Measurements from ENCODE around the gene SLC37A1.

Gene SLC37A1

GRCh38 chr21:42480736-42481135 is 32.9 kb upstream of the SLC37A1 start:
- DNase-seq: no peak

DNA sequence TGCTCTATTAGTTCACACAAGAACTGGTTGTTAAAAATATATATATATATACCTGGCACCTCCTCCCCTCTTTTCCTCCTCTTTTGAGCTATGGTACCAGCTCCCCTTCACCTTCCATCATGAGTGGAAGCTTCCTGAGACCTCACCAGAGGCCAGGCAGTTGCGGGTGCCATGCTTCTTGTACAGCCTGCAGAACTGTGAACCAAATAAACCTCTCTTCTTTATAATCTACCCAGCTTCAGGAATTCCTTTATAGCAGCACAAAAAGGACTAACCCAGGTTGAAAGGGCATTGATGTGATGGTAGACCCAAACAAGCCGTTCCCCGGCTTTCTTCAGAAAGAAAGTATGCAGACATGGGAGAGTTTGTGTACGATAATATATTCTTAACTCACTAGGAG is 32.5 kb upstream of the SLC37A1 start:
- DNase-seq: no peak

- no peak for DNase-seq
Measured at GRCh38 chr21:42484966-42485365, 28.7 kb upstream of the SLC37A1 start.

- no peak for DNase-seq
Measured at GRCh38 chr21:42486072-42486471, 27.6 kb upstream of the SLC37A1 start.

DNA sequence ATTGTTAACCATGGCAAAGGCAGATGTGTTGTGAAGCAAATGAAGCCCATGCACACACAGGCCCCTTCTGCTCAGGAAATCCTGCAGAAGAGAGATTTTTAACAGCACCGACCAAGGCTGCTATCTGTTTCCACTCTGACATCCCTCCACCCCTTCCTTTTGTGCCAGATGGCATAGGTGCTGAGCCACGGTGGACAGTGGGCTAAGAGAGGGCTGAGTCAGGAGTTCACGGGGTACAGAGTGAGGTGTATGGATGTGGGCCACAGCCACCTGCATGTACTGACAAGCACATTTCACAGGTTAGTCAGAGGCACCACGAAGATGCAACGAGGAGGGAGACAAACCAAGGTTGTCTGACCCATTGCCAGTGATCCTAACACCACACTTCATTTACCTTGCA is 27.1 kb upstream of the SLC37A1 start:
- DNase-seq: no peak

DNA sequence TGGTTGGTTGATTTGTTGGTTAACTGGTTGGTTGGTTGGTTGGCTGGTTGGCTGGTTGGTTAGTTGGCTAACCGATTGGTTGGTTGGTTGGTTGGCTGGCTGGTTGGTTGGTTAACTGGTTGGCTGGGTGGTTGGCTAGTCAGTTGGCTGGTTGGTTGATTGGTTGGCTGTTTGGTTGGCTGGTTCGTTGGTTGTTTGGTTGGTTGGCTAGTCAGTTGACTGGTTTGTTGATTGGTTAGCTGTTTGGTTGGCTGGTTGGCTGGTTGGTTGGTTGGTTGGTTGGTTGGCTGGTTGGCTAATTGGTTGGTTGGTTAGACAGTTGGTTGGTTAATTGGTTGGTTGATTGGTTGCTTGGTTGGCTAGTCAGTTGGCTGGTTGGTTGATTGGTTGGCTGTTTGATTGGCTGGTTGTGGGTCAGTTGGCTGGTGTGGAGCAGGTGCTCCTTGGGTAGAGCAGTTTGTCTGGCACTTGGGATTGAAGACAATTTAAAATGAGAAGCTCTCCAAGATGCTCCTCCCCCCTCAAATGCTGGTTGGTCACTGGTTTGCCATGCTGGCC is 24.6 kb upstream of the SLC37A1 start:
- no peak for DNase-seq

DNA sequence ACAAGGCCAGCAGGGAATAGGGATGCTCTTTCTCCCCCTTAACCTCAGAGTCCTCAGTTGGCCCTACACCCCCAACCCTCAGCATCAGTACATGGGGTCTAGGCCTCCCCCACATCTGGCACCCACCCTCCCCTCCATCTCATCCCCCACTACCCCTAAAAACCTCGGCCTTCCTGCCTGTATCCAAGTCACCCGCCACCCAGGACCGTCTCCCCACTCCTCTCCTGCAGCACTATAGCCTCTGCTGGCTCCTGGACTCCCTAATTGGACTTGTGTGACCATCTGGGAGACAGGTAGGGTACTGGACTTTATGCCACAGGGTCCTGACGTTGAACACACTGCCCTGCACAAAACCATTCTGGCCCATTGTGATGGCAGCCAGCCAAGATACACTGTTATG is 23.7 kb upstream of the SLC37A1 start:
- no peak for DNase-seq

DNA sequence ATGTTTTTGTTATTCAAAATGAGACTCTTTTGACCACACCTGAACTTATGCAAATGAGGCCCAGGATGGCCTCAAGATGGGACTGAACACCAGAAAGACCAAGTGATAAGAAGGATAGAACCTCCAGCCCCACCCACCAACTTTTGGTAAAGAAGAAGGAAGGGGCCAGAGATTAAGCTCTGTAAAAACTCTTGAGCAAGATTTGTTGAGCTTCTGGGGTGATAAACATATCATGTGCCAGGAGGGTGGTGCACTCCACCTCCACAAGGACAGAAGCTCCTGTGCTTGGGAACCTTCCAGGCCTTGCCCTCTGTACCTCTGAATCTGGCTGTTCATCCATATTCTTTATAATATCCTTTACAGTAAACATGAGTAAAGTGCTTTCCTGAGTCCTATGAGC is 22.9 kb upstream of the SLC37A1 start:
- DNase-seq: no peak

DNA sequence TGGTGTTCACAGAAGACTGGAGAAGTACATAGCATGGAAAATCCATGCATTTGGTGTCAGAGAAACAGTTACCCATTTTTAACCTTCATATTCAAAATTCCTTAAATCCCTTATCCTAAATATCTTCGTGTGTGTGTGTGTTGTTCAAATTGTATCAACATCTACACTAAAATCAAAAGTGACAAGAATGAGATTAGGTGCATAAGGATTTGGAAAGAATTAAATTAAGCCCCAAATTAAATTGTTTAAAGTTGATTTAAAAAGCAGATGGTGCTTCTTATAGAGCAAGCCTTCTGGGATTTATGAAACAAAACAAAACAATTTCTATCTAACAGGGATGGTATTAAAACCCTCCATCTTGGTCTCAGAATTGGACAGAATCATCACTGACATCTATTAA is 22.3 kb upstream of the SLC37A1 start:
- no peak for DNase-seq

DNA sequence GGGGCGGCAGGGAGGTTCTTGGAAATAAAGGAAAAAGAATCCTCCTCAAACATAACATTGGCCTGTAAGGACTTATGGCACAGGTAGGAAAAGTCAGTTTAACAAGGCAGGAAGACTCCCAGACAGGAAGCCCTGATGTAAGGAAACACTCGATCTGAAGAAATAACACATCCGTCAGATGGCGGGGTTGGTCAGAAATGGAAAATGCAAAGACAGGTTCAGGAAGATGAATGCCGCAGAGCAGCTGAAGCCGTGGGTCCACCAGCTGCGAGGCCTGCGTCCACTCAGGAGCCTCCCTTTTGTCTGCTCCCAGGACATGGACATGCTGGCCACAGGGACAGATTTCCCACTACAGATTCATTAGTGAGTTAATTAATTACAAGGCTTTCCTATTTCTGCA is 21.5 kb upstream of the SLC37A1 start:
- no peak for DNase-seq

- DNase-seq: no peak
Measured at GRCh38 chr21:42493109-42494060, 20.3 kb upstream of the SLC37A1 start.

- no peak for DNase-seq
Measured at GRCh38 chr21:42495027-42495426, 18.6 kb upstream of the SLC37A1 start.

DNA sequence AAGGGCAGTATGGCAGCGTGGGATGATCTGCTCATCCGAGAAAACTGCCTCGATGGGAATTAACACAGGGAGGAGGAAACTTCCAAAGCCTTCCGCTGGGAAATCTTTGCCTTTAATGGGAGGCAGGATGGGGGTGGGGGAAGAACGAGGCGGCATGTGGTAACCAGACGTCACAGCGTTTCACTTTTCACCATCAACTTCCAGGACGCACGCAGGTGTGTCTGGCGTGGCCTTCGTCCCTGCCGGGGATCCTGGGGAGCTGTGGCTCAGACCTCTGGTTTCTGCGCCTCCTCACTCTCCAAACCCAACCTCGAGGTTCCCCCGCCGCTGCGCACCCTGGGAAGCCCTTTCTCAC is 17.9 kb upstream of the SLC37A1 start:
- DNase-seq: peak; percentile 66

DNA sequence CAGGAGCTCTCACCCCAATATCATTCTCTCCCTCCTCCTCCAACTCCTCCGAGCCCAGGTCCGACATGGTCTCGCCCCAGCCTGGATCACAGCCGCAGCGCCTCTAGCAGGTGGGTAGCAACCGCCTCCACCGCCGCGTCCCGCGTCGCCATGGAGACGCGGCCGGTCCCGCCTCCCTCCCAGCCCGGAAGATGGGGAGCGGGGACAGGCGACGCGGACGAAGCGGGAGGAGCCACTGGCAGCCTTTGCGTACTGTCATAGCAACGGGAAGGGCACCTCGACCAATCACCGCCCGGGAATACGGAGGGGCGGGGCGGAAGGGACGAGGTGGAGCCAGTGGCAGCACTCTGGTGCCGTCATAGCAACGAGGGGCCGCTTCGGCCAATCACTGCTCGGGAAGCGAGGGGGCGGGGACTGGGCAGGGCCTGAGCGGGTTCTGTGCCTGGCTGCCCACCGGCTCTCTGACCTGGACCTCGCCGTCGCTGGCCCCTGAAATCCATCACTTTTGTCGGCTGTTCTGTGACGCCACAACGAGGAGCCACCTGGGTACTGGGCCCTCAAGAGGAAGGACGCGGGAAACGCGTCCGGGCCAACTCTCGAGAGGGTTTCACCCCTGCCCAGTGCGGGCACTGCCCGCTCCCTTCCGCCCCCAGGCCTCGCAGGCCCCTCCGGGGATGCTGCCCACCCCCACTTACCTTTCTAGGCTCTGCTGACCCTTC is 17.4 kb upstream of the SLC37A1 start, which contains the start of gene RSPH1:
TSS of gene RSPH1 (minus strand) at position 105 of the 719 bp plus-strand sequence. CDS start at position 67, 38 bp downstream.
- DNase-seq: peak; percentile 99

DNA sequence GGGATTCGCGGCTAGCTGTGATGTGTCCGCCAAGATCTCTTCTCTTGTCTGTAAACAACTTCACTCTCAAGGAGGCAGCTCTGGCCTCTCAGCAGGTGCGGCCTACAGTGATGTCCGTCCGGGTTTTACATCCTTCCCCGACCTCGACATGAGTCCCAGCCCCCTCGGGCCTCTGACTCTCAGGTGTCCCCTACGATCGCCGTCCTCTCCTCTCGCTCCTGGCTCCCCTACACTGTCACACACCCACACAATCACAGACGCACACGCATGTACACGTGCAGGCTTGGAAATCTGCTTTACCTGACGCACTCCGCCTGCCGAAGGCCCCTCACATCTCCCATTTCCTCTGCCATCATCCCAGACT is 16.8 kb upstream of the SLC37A1 start:
- no peak for DNase-seq

DNA sequence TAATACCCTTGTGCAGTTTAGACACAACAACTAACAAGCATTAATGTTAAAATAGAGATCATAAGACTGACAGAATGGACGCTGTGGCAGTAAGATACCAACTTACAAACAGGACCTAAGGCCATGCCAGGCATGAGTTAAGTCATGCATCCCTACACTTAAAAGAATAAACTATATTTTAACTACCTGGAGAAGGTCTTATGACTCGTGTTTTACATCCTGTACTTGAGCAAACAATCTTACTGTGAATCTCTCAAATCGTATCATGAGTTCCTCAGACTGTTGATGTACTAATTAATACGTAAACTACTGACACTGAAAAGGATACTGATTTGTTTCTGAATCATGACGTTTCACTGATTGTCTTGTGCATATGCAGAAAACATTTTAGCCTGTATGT is 15.6 kb upstream of the SLC37A1 start:
- DNase-seq: no peak

- no peak for DNase-seq
Measured at GRCh38 chr21:42499444-42500112, 14.1 kb upstream of the SLC37A1 start.

DNA sequence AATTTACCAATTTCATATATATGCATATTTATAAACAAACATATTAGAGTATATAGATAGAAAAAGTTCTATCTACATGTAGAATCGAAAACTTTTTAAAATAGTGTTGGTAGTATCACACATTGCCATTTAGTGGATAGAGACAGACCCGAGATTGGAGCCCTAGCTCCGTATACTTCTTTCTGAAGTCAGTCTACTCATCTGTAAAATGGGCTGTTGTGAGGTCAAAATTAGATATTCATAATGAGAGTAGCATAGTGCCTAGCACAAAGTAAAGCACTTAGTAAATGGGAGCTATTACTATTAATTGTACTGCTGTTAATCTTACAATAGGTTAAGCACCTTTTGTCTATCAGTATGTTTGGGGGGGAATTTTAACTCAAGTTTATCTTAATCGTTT is 13.4 kb upstream of the SLC37A1 start:
- no peak for DNase-seq

DNA sequence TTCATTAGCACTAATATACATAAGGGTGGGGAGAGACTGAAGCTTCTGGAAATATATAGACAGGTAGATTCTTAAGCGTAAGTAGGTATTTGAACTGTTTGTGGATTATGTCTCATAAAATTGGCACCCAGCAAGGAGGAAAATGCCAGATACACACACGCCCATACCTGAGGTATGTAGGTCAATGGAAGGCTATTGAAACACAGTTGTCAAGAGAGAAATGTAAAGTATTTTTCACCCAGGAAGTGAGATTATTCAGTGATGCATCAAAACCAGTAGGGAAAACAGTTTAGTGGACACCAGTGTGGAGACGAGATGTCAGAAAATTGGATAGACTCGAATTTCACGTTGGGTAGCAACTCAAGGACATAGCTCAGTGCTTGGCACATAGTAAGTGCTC is 12.9 kb upstream of the SLC37A1 start:
- DNase-seq: no peak

GRCh38 chr21:42503711-42504110 is 9.9 kb upstream of the SLC37A1 start:
- no peak for DNase-seq

GRCh38 chr21:42505090-42505726 is 8.4 kb upstream of the SLC37A1 start:
- DNase-seq: no peak

- no peak for DNase-seq
Measured at GRCh38 chr21:42507418-42507817, 6.2 kb upstream of the SLC37A1 start.

DNA sequence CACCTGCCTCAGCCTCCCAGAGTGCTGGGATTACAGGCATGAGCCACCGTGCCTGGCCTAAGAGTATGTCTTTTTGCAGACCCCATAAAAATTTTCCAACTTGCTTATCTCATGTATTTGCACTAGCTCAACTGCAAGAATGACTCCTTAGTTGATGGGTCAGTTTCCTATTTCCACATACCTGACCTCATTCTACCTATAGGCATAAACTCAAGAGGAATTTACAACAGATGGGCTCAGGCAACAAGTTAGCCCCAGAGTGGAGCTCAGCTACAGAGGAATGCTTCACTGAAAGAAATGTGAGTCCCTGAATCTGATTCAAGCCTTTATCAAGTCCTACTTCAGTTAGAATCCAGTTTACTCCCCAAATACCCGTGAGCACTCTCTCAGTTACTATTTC is 5.3 kb upstream of the SLC37A1 start:
- DNase-seq: no peak

Data from NCI-H2107 (cell line).